D721Med (cell line): ENCODE measurements around the gene MSH3.
"Not testable (repeated sequence)": the region's sequence is repeated elsewhere in the genome, so short reads cannot be mapped to it uniquely, and the experiment has no call there.

Experiments
- DNase-seq: peaks from one replicate; pipeline ENCODE4 v3.0.0; 2011; ENCODE audit warnings: low spot score; ENCODE audit not compliant: insufficient read length
- FAIRE-seq: peaks from 2 replicates; lab custom pipeline; 2011; peaks lifted over from hg19 to GRCh38; lab: Jason Lieb, UNC
- TF ChIP-seq, protein P1 (sequence below): IDR thresholded peaks from 2 replicates; pipeline ENCODE4 v1.5.1; 2012; ENCODE audit warnings: mild to moderate bottlenecking, control low read depth; ENCODE audit not compliant: insufficient read depth; ENCODE audit errors: missing control alignments

MSH3 gene

DNA sequence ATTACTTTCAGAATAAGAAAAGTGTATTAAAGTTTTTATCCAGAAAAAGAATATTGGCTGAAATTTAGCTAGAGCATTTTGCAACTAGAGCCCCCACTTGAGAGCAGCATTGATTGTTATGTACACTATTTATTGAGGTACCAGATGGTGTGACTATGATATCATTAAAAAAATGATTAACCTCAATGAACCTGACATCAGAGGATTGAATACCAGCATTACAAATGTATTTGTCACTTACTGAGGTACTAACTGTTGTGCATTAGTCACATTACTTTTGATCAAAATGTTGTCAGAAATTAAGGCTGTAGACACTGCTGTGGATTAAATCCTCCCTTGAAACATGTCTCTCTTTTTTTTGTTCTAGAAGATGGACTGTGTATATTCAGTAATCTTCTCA lies 128.2 kb downstream of the MSH3 start:
- no peak for FAIRE-seq
- no peak for DNase-seq
- TF ChIP-seq, protein P1, sequence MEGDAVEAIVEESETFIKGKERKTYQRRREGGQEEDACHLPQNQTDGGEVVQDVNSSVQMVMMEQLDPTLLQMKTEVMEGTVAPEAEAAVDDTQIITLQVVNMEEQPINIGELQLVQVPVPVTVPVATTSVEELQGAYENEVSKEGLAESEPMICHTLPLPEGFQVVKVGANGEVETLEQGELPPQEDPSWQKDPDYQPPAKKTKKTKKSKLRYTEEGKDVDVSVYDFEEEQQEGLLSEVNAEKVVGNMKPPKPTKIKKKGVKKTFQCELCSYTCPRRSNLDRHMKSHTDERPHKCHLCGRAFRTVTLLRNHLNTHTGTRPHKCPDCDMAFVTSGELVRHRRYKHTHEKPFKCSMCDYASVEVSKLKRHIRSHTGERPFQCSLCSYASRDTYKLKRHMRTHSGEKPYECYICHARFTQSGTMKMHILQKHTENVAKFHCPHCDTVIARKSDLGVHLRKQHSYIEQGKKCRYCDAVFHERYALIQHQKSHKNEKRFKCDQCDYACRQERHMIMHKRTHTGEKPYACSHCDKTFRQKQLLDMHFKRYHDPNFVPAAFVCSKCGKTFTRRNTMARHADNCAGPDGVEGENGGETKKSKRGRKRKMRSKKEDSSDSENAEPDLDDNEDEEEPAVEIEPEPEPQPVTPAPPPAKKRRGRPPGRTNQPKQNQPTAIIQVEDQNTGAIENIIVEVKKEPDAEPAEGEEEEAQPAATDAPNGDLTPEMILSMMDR = no peak

DNA sequence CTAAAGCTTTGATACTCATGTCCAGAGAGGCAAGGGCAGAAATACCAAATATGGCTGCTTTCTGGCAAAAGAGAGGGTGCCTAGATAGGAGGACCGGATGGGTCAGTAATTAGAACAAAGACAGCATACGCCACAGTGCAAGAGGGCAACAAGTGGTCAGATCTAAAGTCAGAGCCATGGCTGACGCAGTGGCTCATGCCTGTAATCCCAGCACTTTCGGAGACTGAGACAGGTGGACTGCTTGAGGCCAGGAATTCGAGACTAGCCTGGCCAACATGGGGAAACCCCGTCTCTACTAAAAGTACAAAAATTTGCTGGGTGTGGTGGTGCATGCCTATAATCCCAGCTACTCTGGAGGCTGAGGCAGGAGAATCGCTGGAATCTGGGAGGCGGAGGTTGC lies 129.3 kb downstream of the MSH3 start:
- FAIRE-seq, DNase-seq: not testable (repeated sequence)

DNA sequence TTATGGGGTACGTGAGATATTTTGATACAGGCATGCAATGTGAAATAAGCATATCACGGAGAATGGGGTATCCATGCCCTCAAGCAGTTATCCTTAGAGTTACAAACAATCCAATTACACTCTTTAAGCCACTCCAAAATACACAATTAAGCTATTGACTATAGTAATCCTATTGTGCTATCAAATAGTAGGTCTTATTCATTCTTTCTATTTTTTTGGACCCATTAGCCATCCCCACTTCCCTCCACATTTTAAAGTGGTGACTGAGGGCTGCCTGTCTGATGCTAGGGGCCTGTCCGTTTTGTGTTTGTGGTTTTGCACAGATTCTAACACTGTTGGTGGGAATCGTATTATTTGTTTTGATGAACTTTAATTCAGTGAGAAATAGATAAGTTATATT lies 130.0 kb downstream of the MSH3 start:
- TF ChIP-seq, protein P1 = no peak
- FAIRE-seq (no peak), DNase-seq (no peak)

DNA sequence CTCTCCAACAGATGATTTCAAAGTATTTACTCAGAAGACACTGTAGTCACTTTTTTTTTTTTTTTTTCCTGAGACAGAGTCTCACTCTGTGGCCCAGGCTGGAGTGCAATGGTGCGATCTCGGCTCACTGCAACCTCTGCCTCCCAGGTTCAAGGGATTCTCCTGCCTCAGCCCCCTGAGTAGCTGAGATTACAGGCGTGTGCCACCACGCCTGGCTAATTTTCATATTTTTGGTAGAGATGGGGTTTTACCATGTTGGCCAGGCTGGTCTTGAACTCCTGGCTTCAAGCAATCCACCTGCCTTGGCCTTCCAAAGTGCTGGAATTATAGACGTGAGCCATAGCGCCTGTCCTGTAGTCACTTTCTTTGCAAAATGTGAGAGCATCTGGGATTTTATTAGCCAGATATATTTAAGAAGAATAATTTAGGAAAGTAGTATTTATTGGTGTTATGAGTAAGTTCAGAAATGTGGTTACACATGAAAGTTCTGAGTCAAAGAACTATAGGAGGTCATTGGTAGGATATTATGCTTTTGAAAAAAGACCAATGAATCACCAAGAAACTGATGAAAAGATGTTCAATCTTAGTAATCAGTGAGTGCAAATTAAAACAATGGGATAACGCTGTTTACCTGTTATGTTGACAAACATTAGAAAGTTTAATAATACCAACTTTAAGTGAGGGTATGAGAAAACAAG lies 135.0 kb downstream of the MSH3 start:
- peak; percentile 86 for FAIRE-seq
- DNase-seq = not testable (repeated sequence)

DNA sequence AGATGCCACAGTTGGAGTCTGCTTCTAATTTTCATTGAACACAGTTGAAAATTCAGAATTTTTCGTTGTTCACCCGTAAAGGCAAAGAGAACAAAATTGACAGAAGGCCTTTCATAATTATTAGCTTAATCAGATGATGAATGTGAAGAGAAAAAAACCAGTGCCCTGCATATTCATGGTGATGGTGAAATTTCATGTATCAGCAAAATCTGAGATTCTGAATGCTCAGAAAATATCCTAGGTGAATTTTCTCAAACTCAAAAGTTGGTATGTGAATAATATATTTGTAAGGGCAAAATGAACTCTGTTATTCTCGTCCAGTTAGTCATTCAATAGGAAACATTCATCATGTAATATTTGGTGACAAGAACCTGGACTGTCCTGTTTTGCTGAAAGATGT lies 136.2 kb downstream of the MSH3 start:
- TF ChIP-seq, protein P1 = no peak
- DNase-seq = no peak
- FAIRE-seq = no peak

DNA sequence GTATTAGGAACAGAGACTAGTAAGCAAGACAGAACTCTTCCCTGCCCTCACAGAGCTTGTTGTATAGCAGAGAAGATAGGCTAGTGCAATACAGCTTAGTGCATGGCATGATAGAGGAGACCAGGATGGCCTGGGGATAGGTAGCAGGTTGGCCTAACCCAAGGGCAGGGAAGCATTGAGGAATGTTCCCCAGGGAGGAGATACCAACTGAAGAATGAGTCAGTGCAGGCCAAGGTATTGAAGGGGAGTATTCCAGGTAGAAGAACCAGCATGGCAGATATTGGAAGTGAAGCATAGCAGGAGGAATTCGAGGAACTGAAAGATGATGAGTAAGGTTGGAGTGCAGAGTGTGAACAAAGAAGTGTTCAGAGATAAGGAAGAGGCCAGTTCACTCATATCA lies 138.9 kb downstream of the MSH3 start:
- FAIRE-seq (no peak), DNase-seq (no peak)
- TF ChIP-seq, protein P1 = no peak

DNA sequence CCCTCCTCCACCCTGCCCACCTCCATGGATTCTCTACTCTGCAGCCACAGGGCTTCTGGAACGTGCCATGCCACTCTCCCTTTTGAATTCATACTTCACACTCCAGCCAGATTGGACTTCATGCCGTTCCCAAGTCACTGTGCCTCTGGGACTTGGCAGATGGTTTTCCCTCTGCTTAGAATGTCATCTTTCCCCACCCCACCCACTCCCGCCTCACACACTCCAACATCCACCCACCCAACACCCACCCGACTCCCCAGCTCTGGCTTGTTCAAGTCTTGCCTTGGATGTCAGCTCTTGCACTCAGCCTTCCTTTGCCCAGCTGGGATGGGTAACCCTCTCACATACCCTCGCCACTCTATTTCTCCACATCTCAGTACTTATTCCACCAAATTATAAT lies 142.4 kb downstream of the MSH3 start:
- FAIRE-seq (peak; percentile 35), DNase-seq (no peak)
- TF ChIP-seq, protein P1 = no peak

DNA sequence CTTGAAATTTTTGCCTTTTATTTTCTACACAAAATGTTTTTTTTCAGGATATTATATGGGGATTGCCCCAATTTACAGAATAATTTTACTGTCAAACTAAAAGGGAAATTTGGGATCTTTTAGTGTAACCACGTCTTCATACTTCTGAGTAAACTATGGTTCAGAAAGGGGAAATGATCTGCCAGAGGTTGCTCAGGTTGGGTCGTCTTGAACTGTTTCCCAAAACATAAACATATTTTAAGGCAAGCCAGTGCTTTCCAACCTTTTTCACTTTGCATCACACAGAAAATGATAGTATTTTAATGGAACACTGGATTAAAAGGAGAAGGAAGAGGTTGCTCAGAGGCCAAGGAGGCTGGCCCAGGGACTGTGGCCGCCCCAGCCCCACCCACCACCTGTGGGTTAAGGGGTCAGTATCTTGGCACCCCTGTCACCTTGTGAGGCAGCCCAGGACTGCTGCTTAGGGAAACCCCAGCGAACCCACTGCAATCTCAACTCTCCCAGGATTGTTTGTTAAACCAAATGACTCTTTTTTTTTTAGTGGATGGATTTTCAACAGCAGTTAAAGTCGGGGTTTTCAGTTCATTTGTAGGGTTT lies 143.1 kb downstream of the MSH3 start:
- FAIRE-seq (no peak), DNase-seq (no peak)
- TF ChIP-seq, protein P1 = no peak
